NCI-H128 (cell line): ENCODE measurements around the gene FGF16.
"Not testable (repeated sequence)": the region's sequence is repeated elsewhere in the genome, so short reads cannot be mapped to it uniquely, and the experiment has no call there.

ENCODE experiments used
- DNase-seq: peaks from one replicate; lab custom pipeline; 2025; ENCODE audit not compliant: unreplicated experiment; lab: John Stamatoyannopoulos, UW

The FGF16 gene

GRCh38 chrX:77446029-77446585 lies 1.1 kb upstream of the FGF16 start:
- DNase-seq, result no peak

GRCh38 chrX:77447653-77448569 lies 722 bp downstream of the FGF16 start:
- DNase-seq, result no peak

GRCh38 chrX:77450415-77450814 lies 3.2 kb downstream of the FGF16 start:
- no peak for DNase-seq

GRCh38 chrX:77450996-77451395 lies 3.8 kb downstream of the FGF16 start:
- no peak for DNase-seq

- DNase-seq, result no peak
Measured at GRCh38 chrX:77453190-77453589, 6.0 kb downstream of the FGF16 start.

GRCh38 chrX:77455437-77455836 lies 8.2 kb downstream of the FGF16 start:
- DNase-seq, result no peak

- no peak for DNase-seq
Measured at GRCh38 chrX:77484045-77484444, 36.9 kb downstream of the FGF16 start.

GRCh38 chrX:77493677-77494553 lies 46.7 kb downstream of the FGF16 start:
- no peak for DNase-seq

GRCh38 chrX:77500164-77500563 lies 53.0 kb downstream of the FGF16 start:
- not testable (repeated sequence) for DNase-seq

- no peak for DNase-seq
Measured at GRCh38 chrX:77502951-77503525, 55.8 kb downstream of the FGF16 start.

- no peak for DNase-seq
Measured at GRCh38 chrX:77505227-77505626, 58.0 kb downstream of the FGF16 start.
